GM19397 (cell line): ENCODE results near the gene PTPRN.
"Not testable (repeated sequence)": the region's sequence is repeated elsewhere in the genome, so short reads cannot be mapped to it uniquely, and the experiment has no call there.

Experiments used
- ATAC-seq: cut with Tn5 transposase; IDR thresholded peaks from one replicate; pipeline ENCODE4 v1.9.1; 2021; ENCODE audit warnings: mild to moderate bottlenecking, moderate library complexity; ENCODE audit not compliant: unreplicated experiment

The PTPRN gene

DNA sequence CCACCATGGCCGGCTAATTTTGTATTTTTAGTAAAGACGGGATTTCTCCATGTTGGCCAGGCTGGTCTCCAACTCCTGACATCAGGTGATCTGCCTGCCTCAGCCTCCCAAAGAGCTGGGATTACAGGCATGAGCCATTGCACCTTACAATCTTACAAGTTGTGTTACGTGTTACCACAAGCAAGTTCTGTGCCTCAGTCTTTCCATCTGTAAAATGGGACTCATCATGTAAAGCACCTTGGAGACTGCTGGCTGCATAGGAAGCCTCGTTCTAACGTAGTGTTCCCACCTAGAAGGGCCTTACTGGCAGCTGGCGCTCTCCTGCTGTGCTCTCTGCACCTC lies 20.0 kb downstream of the PTPRN start:
- no peak for ATAC-seq

DNA sequence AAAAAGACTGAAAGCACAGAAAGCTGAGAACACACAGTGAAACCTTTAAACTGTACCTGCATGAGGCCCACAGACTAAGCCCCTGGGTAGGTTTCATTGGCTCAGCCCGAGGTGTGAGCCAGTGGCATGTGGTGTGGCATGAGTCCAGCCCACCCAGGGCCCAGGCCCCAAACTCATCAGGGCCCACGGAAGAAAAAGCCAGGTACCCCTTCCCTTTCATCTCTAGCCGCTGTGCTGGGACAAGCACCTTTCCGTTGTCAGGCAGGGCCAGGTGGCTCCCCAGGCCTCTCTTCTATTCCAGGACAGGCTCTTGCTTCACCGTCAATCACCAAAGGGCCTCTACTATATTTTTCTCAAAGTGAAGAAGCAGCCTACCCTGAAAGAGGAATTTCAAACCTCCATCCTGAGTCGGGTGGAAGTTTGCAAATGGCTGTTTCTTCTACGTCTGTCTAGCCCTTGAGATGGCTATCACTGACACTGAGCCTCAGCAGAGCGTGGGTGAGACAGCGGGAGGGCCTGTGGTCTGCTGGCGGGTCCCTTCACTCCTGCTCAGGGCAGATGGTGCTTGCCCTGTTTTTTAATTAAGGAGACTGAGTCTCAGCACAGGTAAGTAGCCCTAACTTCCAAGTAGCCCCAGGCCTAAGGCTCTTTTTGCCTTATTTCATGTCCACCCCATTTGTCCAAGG lies 21.5 kb downstream of the PTPRN start:
- no peak for ATAC-seq

DNA sequence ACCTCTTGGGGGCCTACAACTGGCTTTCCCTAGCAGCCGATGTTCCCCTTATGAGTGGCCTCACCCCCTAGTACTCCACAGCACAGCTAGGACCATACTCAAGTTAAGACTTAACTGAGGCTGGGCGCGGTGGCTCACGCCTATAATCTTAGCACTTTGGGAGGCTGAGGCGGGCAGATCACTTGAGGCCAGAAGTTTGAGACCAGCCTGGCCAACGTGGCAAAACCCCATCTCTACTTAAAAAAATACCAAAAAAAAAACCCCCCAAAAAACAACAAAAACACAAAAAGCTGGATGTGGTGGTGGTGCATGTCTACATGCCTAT lies 22.1 kb downstream of the PTPRN start:
- ATAC-seq = not testable (repeated sequence)

DNA sequence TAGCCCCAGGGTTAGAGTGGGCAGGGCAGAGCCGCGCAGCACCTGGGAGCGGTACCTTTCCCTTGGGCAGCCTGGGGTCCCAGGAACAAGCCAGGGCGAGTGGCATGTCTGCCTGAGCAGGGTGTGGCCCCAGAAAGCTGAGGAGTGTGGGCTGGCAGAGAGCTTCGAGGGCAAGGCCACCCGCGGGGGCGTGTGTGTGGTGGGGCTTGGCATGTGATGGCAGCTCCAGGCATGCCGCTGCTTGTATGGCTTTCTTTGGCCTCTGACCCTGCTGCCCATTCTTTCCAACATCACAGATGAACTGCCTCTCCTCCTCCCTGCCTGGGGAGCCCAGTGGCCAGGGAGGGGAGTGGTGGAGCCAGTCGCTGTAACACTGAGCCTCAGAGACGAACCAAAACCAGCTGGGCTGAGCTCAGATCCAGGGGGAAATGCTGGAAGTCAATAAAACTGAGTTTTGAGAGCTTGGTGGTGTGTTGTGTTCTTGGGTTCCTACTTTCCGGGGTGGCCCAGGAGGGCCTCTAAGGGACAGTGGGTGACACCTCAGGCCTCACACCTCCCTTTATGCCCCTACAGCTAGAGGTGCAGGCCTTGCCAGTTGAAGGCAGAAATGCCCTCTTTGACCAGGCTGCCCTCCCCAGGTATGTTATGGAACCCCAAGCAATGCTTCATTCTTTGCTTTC lies 22.6 kb downstream of the PTPRN start:
- no peak for ATAC-seq

DNA sequence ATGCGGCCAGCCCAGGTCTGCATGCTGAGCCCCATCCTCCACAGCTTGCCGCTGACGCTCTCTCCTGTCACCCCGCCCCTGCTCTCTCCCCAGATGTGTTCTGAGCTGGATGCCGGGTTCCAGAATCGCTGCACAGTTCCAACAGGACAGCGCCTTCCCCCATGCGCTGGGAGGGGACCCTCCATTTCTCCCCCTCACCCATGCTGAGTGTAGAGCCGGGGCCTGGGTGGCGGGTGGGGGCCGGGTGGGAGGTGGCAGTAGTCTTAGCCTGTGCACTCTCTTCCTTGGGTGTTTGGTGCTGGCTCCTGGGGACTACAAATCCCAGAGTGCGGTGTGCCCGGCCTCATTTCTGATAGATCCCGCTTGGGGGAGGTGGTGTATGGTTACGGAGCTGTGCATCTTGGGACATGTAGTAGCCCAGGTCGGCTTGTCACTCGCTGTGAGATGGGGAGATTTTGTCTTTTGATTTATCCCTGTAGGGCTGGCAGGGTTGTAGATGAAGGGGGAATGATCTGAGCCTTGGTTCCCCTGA lies 23.2 kb downstream of the PTPRN start:
- ATAC-seq = no peak

DNA sequence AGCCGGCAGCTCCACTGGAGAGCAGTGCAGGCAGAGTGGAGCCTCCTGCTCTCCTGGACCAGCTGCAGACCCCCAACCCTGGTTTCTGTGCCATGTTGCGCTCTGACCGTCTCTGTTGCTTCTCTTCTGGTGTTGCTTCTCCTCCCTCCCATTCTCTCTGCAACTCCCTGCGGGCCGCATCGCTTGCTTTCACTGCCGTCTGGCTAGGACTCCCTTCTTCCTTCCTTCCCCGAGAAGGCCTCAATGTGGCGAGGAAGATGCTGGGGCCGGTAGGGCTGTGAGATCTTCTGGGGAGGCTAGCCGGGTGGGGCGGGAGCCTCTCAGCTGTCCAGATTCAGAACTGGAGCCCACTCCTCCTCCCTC lies 23.8 kb downstream of the PTPRN start:
- ATAC-seq = no peak

DNA sequence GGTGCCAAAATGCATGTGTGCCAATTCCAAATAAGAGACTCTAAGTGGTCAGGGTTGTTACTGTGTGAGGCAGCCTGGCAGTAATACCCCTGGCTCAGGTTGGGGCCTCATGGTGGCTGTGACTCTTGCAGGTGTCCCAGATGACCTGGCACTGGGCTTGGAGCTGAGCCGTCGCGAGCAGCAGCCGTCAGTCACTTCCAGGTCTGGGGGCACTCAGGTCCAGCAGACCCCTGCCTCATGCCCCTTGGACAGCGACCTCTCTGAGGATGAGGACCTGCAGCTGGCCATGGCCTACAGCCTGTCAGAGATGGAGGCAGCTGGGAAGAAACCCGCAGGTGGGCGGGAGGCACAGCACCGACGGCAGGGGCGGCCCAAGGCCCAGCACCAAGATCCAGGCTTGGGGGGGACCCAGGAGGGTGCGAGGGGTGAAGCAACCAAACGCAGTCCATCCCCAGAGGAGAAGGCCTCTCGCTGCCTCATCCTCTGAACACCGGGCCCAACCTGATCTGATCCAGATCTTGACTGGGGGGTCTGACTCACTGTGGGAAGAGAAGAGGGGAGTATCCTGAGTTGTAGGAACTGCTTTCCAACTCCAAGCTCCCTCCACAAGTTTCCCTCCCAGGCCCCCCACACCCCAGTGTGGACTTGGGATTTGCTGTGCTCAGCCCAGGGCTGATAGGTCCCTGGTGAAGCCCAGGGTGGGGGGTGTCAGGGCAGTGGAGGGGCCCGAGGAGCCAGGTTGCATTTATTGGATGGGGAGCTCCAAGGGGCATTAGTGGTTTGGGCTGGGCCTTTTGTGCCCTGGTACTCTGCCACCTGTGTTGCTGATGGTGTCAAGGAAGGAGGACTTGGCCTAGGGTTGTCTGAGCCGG lies 24.5 kb downstream of the PTPRN start:
- no peak for ATAC-seq

DNA sequence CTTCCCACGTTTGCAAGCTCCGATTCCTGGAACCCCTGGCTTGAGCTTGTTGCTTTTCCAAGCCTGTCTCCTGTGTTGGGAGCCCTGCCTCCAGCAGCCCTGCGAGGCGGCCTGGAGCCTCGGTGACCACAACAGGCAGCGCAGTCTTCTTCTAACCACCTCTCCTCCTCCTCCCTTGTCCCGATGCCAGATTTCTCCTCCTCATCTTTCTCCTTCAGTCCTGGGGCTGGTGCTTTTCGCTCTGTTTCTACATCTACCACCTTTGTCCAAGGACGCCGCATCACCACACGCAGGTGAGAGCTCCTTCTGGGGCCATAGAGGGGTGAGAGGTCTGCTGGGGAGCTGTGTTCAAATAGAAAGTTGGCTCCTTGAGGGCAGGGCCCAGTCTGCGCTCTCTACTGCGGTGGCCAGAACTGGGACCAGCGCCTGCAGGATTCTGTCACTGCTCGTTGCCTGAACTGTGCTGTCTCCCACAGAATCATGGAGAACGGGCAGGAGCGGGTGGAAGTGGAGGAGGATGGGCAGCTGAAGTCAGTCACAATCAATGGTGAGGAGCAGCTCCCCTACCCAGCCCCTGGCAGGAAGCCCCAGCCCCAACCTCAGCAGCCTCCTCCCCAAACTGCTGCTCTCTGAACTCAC lies 26.1 kb downstream of the PTPRN start:
- ATAC-seq = no peak

DNA sequence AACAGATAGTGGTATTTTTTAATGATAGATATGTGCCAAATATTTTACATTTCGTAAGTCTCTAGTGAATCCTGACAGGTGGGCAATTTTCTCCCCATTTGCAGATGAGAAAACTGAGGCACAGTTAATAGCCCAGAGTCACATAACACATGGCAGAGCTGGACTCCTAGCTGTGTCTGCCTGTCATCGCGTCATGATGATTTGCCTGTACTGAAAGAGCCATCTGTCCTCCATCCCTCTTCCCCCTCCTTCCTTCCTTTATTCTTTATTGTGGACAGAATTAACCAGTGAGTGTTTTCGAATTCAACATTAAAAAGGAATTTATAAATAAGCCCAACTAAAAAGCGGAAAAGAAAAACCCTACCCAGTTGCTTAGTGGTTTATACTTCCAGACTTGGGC lies 26.8 kb downstream of the PTPRN start:
- ATAC-seq = no peak

DNA sequence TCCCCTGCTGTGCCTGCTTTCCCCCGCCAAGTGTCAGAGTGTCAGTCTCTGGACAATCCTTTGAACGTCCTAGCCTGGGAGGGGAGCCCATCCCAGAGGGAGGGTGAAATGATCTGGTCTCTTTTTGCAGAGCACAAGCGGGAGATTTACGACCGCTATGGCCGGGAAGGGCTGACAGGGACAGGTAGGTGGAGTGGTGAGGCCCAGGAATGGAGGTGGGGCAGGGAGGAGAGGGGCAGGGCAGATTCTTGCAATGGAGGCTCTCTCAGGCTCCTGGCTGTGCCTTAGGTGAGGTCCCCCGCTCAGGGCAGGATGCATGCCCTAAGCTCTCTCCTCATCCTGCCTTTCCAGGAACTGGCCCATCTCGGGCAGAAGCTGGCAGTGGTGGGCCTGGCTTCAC lies 27.6 kb downstream of the PTPRN start:
- ATAC-seq = no peak

DNA sequence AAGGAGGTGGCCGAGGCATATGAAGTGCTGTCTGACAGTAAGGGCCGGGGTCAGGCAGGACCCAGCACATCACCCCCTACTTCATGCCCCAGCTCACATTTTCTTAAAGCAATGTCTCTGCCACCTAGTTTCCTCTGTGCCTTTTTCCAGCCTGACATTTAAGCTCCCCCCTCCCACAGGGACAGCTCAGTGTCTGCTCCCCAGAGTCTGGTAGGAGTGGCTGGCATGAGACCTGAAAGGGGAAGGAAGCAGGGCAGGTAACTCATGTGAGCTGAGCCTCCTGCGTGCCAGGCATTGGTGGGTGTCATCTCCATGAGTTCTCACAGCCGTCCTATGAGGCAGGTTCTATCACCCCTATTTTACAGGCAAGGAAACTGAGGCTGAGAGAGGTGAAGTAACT lies 28.6 kb downstream of the PTPRN start:
- no peak for ATAC-seq

DNA sequence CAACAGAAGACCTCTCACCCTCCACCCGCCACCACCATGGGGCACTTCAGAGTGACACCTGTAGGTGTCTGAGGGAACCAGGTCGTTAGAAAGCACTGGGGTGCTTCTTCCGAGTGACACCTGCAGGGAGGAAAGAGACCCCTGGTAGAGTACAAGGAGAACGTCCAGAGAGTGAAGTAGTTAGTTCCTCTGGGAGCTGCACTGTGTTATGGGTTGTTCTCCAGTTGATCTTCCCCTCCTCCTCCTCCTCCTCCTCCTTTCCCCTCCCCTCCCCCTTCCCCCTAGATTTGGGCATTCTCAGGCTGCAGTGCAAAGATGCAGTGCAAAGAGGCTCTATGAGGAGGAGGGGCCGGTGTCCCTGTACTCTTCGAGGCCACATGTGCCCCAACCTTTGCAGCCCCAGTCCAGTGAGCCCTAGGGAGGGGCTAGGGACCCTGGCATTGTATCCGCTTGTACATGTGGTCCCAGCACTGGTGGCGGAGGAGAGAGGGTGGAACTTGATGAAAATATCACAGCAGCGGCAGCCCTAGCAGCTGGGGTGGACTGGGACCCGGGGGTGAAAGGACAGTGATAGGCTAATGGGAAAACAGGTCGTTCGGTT lies 29.2 kb downstream of the PTPRN start:
- ATAC-seq = no peak

DNA sequence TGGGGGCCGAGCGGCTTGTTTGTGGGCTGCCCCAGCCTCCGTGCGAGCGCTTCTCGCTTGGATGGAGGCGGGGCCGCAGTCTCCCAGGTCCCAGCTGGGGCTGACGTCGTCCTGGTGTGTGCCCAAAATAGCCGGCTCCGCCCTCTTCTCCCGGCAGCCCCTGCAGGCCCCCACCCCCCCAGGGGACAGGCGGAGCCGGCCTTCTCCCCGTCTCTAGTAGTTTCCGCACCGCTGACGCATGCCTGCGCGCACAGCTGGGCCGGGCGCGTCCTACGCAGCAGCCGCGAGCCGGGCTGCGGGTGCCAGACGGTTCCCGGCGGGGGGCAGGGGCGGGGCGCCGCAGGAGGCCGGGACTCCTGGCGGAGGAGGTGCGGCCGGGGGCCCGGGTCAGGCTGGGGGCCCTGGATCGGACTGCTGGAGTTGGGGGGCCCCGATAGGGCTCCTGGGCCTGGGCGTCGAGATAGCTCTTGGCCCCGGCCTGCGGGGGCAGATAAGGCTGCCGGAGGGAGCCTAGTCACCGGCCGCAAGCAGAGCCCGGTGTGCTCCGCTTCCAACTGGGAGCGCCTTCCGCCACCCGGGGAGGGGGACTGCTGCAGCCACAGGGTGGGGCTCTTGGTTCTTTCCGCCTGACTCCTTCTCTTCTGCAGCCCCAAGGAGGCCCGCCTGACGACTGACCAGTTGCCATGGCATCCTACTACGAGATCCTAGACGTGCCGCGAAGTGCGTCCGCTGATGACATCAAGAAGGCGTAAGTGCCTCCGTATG lies 29.9 kb downstream of the PTPRN start, which contains the start of gene DNAJB2:
Gene DNAJB2 (plus strand): TSS at position 216 of the 765 bp plus-strand sequence. CDS start 468 bp downstream, at position 684.
- ATAC-seq = peak; percentile 89

DNA sequence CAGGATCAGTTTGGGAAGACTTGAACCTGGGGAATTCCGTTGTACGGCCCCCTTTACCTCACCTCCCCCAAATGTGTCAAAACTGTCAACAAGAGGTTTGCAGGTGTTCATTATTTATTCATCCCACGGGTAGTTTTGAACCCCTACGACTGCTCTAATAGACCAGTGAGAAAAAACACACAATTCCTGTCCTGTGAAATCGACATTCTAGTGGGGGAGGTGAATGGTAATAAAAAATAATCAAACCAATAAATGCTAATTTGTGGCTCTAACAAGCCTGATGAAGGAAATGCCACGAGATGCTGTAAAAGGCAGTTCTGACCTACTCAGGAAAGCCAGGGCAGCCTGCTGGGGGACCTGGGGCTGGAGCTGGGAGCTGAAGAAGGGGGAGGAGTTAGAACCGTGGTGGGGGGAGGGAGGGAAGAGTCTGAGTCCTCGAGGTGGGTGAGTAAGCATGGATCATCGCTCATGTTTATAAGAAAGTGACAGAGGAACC lies 30.5 kb downstream of the PTPRN start:
- ATAC-seq = no peak

DNA sequence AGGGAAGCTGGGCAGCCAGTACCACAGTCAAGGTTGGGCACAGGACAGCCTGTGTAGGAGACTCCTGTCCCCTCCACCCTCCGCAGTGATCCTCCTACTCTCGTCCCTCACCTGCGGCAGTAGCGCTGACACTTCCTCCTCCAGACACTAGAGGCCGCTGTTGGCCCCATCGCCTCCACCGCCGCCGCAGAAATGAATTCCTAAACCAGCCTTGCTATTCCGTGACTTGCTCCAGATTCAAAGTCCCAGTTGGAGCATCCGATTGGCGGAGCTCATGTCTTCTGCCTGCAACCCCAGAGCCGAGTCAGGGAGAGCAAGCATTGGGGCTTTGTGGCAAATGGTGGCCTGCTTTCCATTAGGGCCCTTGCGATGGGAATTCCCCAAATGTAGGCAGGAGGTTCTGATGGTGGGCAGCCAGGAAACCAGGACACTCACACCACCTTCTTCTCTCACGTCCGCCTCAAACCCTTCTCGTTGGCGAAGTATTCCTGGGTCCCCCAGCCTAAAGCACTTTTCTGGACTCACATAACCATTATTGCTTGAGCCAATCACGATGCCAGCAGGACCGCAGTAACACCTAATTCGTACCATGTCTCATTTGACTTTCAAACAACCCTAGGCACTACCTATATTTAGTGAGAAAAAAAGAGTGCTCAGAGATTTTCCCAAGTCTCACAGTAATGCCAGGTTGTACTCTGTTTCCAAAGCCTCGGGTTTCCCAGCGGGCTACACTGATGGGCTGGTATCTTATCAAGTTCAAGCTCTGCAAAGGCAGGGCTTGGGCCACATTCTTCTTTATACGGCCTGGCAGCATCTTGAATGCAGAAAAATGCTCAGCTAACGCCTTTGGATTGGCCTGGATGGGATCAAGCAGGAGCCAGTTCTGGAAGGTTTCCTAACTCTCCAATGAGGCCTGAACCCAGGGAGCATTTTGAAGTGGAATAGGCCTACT lies 31.2 kb downstream of the PTPRN start:
- no peak for ATAC-seq

DNA sequence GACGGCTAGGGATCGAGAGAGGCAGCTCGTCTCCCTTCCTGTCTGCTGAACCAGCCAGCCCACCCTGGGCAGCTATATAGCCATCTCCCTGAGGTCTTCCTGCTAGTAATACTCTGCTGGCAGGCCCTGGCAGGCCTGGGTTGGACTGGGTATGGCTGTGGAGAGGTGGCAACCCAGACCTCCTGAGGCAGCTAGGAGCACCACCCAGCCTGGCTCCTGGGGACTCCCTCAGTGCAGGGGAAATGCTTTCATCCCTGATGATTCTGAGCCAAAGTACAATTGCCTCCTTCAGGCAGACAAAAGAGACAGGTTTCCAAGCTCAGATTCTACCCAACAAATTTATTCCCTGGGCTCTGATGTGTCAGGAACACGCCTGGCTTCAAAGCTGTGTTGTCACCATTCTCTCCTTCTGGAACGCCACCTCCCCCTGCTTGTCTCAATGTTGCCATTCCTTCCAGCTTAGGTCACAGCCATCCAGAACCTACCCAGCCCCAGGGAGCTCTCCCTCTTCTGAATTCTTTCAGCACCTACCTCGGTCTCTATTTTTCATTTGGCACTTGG lies 34.8 kb downstream of the PTPRN start:
- no peak for ATAC-seq

DNA sequence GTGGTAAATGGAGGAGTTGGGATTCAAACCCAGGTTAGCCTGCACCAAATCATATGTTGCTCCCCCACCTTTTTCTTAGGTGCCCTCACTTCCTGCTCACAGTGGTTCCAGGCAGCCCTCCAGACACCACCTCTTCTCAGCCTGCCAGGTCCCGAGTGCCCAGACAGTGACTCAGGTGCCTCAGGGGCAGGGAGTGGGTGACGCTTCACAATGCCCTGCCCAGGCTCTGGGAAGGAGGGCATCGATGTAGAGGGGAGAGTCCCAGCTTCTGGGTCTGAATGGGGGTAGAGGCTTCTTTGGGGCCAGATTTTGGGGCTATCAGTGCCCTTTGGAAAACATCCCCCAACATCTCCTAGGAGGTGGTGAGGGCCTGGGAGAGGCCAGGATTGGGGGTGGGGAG lies 35.3 kb downstream of the PTPRN start:
- no peak for ATAC-seq

DNA sequence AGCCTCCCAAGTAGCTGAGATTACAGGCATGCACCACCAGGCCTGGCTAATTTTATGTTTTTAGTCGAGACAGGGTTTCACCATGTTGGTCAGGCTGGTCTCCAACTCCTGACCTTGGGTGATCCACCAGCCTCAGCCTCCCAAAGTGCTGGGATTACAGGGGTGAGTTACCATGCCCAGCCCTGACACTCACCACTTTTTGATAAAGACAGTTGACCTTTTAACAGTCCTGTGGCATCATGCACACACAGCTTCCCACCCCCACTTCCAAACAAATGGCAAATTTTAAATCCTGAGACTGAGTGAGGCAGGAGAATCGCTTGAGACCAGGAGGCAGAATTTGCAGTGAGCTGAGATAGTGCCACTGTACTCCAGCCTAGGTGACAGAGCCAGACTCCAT lies 36.2 kb downstream of the PTPRN start:
- ATAC-seq = no peak

DNA sequence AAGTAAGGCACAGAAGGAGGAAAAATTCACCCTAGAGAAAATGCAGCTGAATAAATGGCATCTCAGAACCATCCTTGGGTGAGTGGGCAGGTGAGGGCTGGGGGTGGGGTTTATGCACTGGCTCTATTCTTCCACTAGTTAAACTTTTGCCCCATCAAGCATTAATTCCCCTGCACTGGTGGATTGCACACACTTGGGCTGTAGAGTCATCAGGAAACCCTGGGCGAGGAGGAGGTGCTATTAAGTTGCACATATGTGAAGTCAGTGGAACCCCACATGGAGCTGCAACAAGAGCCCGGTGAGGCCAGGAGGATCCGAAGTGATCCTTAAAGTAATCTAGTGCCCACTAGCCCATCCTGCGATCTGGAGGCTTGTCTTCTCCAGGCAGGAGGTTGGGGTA lies 36.8 kb downstream of the PTPRN start:
- ATAC-seq = no peak
